GM12878 (cell line): Measurements from ENCODE around the gene BCAS3. TPM values are rescaled to one million over a fixed set of nuclear protein-coding genes. Genes with fewer than 3 reads are reported as not detected.

Source experiments
- ATAC-seq: fragments of 200-7000 bp; cut with Tn5 transposase; 3 replicates; pipeline ENCODE4 v1.9.1; 2020; ENCODE audit warnings: mild to moderate bottlenecking, moderate library complexity
- BruUV-seq: library from RNA; stranded (reverse); fragments of 400-500 nt; replicated peaks from 2 replicates; lab custom pipeline; 2021; lab: Mats Ljungman, UMichigan
- CTCF ChIA-PET: fragments of 300-600 bp; sonication (Branson Sonifier 250); formaldehyde crosslinking; extraction: SDS; loops from one replicate; lab custom pipeline; 2021; ENCODE audit warnings: inconsistent platforms; lab: Yijun Ruan, JAX
- POLR2A ChIA-PET: fragments of 350-600 bp; formaldehyde crosslinking; extraction: SDS; loops from one replicate; lab custom pipeline; 2021; ENCODE audit warnings: inconsistent platforms; lab: Charles Lee
- RAD21 ChIA-PET: fragments of 300-600 bp; sonication (Branson Sonifier 250); formaldehyde crosslinking; loops from one replicate; lab custom pipeline; 2023; ENCODE audit warnings: antibody characterized with exemption; ENCODE audit not compliant: unreplicated experiment; lab: Charles Lee
- SMC1A ChIA-PET: fragments of 300-600 bp; sonication (Branson Sonifier 250); formaldehyde crosslinking; loops from one replicate; lab custom pipeline; 2023; ENCODE audit not compliant: unreplicated experiment, uncharacterized antibody; lab: Charles Lee
- DNase-seq: peaks from one replicate; pipeline ENCODE4 v3.0.0-alpha.2; 2011; ENCODE audit warnings: low read depth, low spot score
- FAIRE-seq: peaks from 3 replicates; lab custom pipeline; 2011; peaks lifted over from hg19 to GRCh38; lab: Jason Lieb, UNC
- H2AFZ ChIP-seq: 2 replicates; pipeline ENCODE4 v1.6.0; 2011; ENCODE audit warnings: low read depth, low read length, control low read depth; ENCODE audit not compliant: control insufficient read depth
- H3K27ac ChIP-seq: 2 replicates; pipeline ENCODE4 v1.5.1; 2011; ENCODE audit warnings: control low read depth; ENCODE audit not compliant: control insufficient read depth, insufficient read depth
- H3K27me3 ChIP-seq, 2 experiments: replicated peaks in 1 of 2; 2 replicates each; pipeline versions ENCODE4 v1.6.0 to v1.6.1; 2011; ENCODE audit warnings: low read length in 1 of 2; ENCODE audit not compliant: control insufficient read depth in 2 of 2, insufficient read depth in 2 of 2
- H3K36me3 ChIP-seq, 2 experiments: 2 replicates each; pipeline ENCODE4 v1.5.1; 2011; ENCODE audit warnings: low read length in 1 of 2; ENCODE audit not compliant: control insufficient read depth in 2 of 2, insufficient read depth in 2 of 2
- H3K4me1 ChIP-seq: 2 replicates; pipeline ENCODE4 v1.6.1; 2011; ENCODE audit warnings: mild to moderate bottlenecking, low read length, moderate library complexity, mixed read lengths; ENCODE audit not compliant: control insufficient read depth, insufficient read depth
- H3K4me2 ChIP-seq: 2 replicates; pipeline ENCODE4 v1.6.0; 2011; ENCODE audit warnings: control low read depth; ENCODE audit not compliant: control insufficient read depth, insufficient read depth
- H3K4me3 ChIP-seq: fragments of 200-600 bp; sonication (generic); 2 replicates; pipeline ENCODE4 v1.5.1; 2016
- H3K79me2 ChIP-seq: 2 replicates; pipeline ENCODE4 v1.6.0; 2011; ENCODE audit warnings: low read length; ENCODE audit not compliant: control insufficient read depth, insufficient read depth
- H3K9ac ChIP-seq: 2 replicates; pipeline ENCODE4 v1.8.0; 2011; ENCODE audit warnings: low read length, control low read depth, mixed read lengths; ENCODE audit not compliant: control insufficient read depth, insufficient read depth
- H3K9me3 ChIP-seq: replicated peaks from 3 replicates; pipeline ENCODE4 v1.5.1; 2011; ENCODE audit warnings: mild to moderate bottlenecking, low read length; ENCODE audit not compliant: control insufficient read depth, insufficient read depth
- H4K20me1 ChIP-seq: 2 replicates; pipeline ENCODE4 v1.6.0; 2011; ENCODE audit not compliant: control insufficient read depth, insufficient read depth
- IKZF2 ChIP-seq, 2 experiments: fragments of 450-650 bp; IDR thresholded peaks; 2 replicates each; pipeline ENCODE4 v1.6.1; 2017; ENCODE audit warnings: mild to moderate bottlenecking in 2 of 2, moderate library complexity in 2 of 2
- IRF5 ChIP-seq: fragments of 450-650 bp; IDR thresholded peaks from 2 replicates; pipeline ENCODE4 v1.6.1; 2017; ENCODE audit warnings: borderline replicate concordance
- JUNB ChIP-seq: IDR thresholded peaks from 2 replicates; pipeline ENCODE4 v1.6.1; 2016; ENCODE audit warnings: antibody characterized with exemption, mild to moderate bottlenecking
- MTA3 ChIP-seq: IDR thresholded peaks from 2 replicates; pipeline ENCODE4 v1.6.1; 2012; ENCODE audit warnings: low read length, inconsistent platforms, borderline replicate concordance
- NFXL1 ChIP-seq: fragments of 450-650 bp; IDR thresholded peaks from 2 replicates; pipeline ENCODE4 v1.6.1; 2017; ENCODE audit warnings: antibody characterized with exemption, mild to moderate bottlenecking, borderline replicate concordance
- SMAD5 ChIP-seq: IDR thresholded peaks from 2 replicates; pipeline ENCODE4 v1.6.1; 2016; ENCODE audit warnings: antibody characterized with exemption, low read depth
- ZNF274 ChIP-seq: IDR thresholded peaks from one replicate; pipeline ENCODE4 v1.8.0; 2011; ENCODE audit not compliant: insufficient read length, insufficient read depth
- ZNF622 ChIP-seq: fragments of 450-650 bp; IDR thresholded peaks from 2 replicates; pipeline ENCODE4 v1.6.1; 2017; ENCODE audit warnings: mild to moderate bottlenecking, inconsistent platforms
- ZNF687 ChIP-seq: fragments of 450-650 bp; IDR thresholded peaks from 2 replicates; pipeline ENCODE4 v1.6.1; 2017; ENCODE audit warnings: mild to moderate bottlenecking, moderate library complexity
- WGBS: methylation state at CpG from one replicate; pipeline ENCODE4 v1.1.6; 2016; ENCODE audit warnings: low lambda C conversion rate; ENCODE audit not compliant: insufficient replicate concordance, insufficient coverage; ENCODE audit errors: missing lambda C conversion rate; 5-methylcytosine and 5-hydroxymethylcytosine counted together
- in situ Hi-C: fragments of 300-500 bp; cut with MboI; formaldehyde crosslinking; loops from 9 replicates; pipeline ENCODE4 v1.14.3; 2018; ENCODE audit warnings: mixed read lengths
- intact Hi-C: fragments of 100-400 bp; cut with micrococcal nuclease; formaldehyde crosslinking; loops from one replicate; pipeline ENCODE4 v1.14.2; 2022; ENCODE audit not compliant: unreplicated experiment
- polyA plus RNA-seq, 11 experiments: library from polyadenylated mRNA; depleted of rRNA in 4 of 11; unstranded in 6 of 11; stranded (reverse) in 5 of 11; fragments of >200 nt; fragmentation: Nextera tagmentation in 4 of 11; fragmentation: Illumina TruSeq in 1 of 11; extraction: Ambion mirVana in 4 of 11; extraction: Trizol in 1 of 11; gene quantifications; 1 replicate in 1 of 11; 2 replicates in 10 of 11; pipeline versions ENCODE4 v1.2.1 to v1.2.3, GENCODE V29; 2011 to 2016; ENCODE audit warnings: inconsistent platforms in 2 of 11, missing spikeins in 2 of 11, low read depth in 1 of 11
- total RNA-seq, 4 experiments: library from RNA; depleted of rRNA in 3 of 4; stranded (reverse); fragments of >200 nt in 3 of 4; fragmentation: Illumina TruSeq in 1 of 4; extraction: Trizol in 1 of 4; gene quantifications; 2 replicates each; pipeline versions ENCODE4 v1.2.1 to v1.2.3, GENCODE V29; 2013 to 2021
- TF ChIP-seq, protein P1 (sequence below): IDR thresholded peaks from 2 replicates; pipeline ENCODE4 v1.6.1; 2012; ENCODE audit warnings: low read depth, low read length, improper control_type of control experiment

Gene BCAS3
- total and polyA plus RNA-seq, 10 of the 15 experiments (the other 5 are each of a cell fraction or from before 2014, with no cell fraction given): 2.1 to 11.0 (median 6.6) TPM

DNA sequence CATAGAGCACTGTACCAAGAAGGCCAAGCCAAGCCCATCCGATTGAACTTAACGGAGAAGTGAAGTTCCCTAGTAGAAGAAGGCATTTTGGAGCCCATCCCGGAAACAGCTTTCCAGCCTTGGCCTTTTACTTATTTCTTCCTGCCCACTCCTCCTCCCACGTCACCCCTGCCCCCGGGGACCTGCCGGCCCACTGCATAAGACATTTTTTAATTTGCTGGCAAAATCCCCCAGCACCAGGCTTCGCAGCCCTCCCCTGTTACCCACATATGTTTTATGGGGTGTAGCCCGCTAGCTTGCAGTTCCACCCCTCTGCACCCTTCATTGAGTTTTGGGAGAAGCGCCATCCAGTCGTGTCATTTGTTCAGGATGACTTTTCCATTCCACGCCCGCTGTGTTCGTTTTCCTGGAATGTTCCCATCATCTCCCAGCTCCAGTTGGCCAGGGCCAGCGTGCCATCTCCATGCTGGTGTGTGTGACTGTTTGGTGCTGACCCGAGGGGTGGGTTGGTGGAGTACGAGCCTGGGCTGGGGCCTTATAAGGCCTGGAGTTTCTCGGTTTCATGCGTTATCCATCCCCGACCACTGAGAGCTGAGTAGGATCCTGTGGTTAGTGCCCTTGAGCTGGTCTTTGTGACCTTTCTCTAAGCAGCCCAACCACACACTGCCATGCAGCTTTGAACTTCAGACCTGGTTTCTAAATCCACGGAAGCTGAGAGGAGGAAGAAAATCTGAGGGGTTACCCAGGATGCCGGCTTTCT is 702.0 kb downstream of the BCAS3 start (continued):
- TF ChIP-seq IRF5 (no peak), MTA3 (no peak)
- TF ChIP-seq, protein P1, sequence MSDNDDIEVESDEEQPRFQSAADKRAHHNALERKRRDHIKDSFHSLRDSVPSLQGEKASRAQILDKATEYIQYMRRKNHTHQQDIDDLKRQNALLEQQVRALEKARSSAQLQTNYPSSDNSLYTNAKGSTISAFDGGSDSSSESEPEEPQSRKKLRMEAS: no peak

GRCh38 chr17:61380217-61380835 is 702.7 kb downstream of the BCAS3 start:
- no peak overlapping the region for H3K4me3 ChIP-seq
- no peaks in the 10 kb centered on the region for H4K20me1 ChIP-seq
- ChIA-PET SMC1A (no interaction called here), RAD21 (interaction anchor here (0.5 kb wide), 1 partner anchor 456 kb away, joined by 3 read pairs; no protein-coding TSS in a partner anchor), POLR2A (no interaction called here), CTCF (interaction anchor here (0.9 kb wide), 1 partner anchor 88 kb away, joined by 3 read pairs; no protein-coding TSS in a partner anchor)
- intact Hi-C loops: no loop called here
- no peak overlapping the region for H2AFZ ChIP-seq
- no peak for ATAC-seq
- H3K79me2 ChIP-seq: no peaks in the 10 kb centered on the region
- no peaks in the 10 kb centered on the region for H3K27me3 ChIP-seq
- no peaks in the 10 kb centered on the region for H3K36me3 ChIP-seq
- no TSS peak for BruUV-seq
- no peak for FAIRE-seq
- H3K4me2 ChIP-seq: no peak overlapping the region
- H3K27ac ChIP-seq: no peak overlapping the region
- H3K4me1 ChIP-seq: no peaks in the 10 kb centered on the region
- in situ Hi-C loops: no loop called here
- H3K9me3 ChIP-seq: no peaks in the 10 kb centered on the region
- no peak for DNase-seq
- no peak overlapping the region for H3K9ac ChIP-seq
- 43% methylated on average over 10 of the region's 10 CpGs for WGBS
- TF ChIP-seq JUNB (no peak), SMAD5 (no peak), ZNF687 (no peak), ZNF274 (no peak), NFXL1 (peak; percentile 56; the same call in 1 of the 2 replicates), IKZF2 (IDR thresholded peaks at IDR 0.05) (no peak), ZNF622 (no peak)
